A549 (cell line): ENCODE data around the gene GATAD1. TPM values are rescaled to one million over a fixed set of nuclear protein-coding genes. Genes with fewer than 3 reads are reported as not detected.

Experiments used
- ATAC-seq, 2 experiments: fragments of 200-7000 bp in 1 of 2; fragments of >200 bp in 1 of 2; cut with Nextera tagmentation in 1 of 2; cut with Tn5 transposase in 1 of 2; 3 replicates each; pipeline versions ENCODE4 v1.8.0 to v1.9.1; 2018 to 2020; ENCODE audit warnings: mild to moderate bottlenecking in 1 of 2, moderate library complexity in 1 of 2
- CTCF ChIA-PET: fragments of 300-600 bp; sonication (Branson Sonifier 250); formaldehyde crosslinking; extraction: SDS; loops from one replicate; lab custom pipeline; 2021; ENCODE audit warnings: antibody characterized with exemption, inconsistent platforms; lab: Yijun Ruan, JAX
- POLR2A ChIA-PET: fragments of 350-600 bp; formaldehyde crosslinking; extraction: SDS; loops from one replicate; lab custom pipeline; 2021; ENCODE audit warnings: antibody characterized with exemption, inconsistent platforms; lab: Yijun Ruan, JAX
- DNase-seq, 2 experiments: peaks; one replicate each; pipeline versions ENCODE4 v3.0.0 to v3.0.0-alpha.2; 2011 to 2016; ENCODE audit warnings: low read depth in 1 of 2, low spot score in 1 of 2
- FAIRE-seq: peaks from 2 replicates; lab custom pipeline; 2011; peaks lifted over from hg19 to GRCh38; lab: Jason Lieb, UNC
- H3K27ac ChIP-seq, 2 experiments: fragments of >200 bp; sonication (Bioruptor Twin); formaldehyde crosslinking; 3 replicates each; pipeline ENCODE4 v1.5.1; 2016 to 2017
- H3K4me1 ChIP-seq: fragments of >200 bp; sonication (Bioruptor Twin); formaldehyde crosslinking; 3 replicates; pipeline ENCODE4 v1.6.1; 2016
- H3K4me2 ChIP-seq: fragments of >200 bp; sonication (Bioruptor Twin); formaldehyde crosslinking; 3 replicates; pipeline ENCODE4 v1.6.1; 2016
- H3K4me3 ChIP-seq: fragments of >200 bp; sonication (Bioruptor Twin); formaldehyde crosslinking; 3 replicates; pipeline ENCODE4 v1.5.1; 2016
- H3K9me3 ChIP-seq: fragments of >200 bp; sonication (Bioruptor Twin); formaldehyde crosslinking; 3 replicates; pipeline ENCODE4 v1.6.1; 2016
- CEBPB ChIP-seq, 2 experiments: fragments of >200 bp in 1 of 2; sonication (Bioruptor Twin) in 1 of 2; formaldehyde crosslinking in 1 of 2; IDR thresholded peaks; 2 replicates each; pipeline ENCODE4 v1.6.1; 2012 to 2016
- CHD2 ChIP-seq: fragments of 150-350 bp; IDR thresholded peaks from 2 replicates; pipeline ENCODE4 v1.6.1; 2014; ENCODE audit warnings: low read length; ENCODE audit not compliant: partially characterized antibody
- CHD4 ChIP-seq: fragments of 200-600 bp; sonication (generic); IDR thresholded peaks from 2 replicates; pipeline ENCODE4 v1.6.1; 2016; ENCODE audit warnings: antibody characterized with exemption, mild to moderate bottlenecking, borderline replicate concordance
- FOXS1 ChIP-seq: fragments of 250-450 bp; sonication (Bioruptor Pico); IDR thresholded peaks from 2 replicates; pipeline ENCODE4 v1.5.0; 2020; ENCODE audit warnings: mild to moderate bottlenecking, moderate library complexity
- HDAC2 ChIP-seq: fragments of 200-600 bp; sonication (generic); IDR thresholded peaks from 2 replicates; pipeline ENCODE4 v1.6.1; 2016
- HES2 ChIP-seq: fragments of >200 bp; sonication (Bioruptor Twin); formaldehyde crosslinking; IDR thresholded peaks from 2 replicates; pipeline ENCODE4 v1.6.1; 2016
- HMGXB4 ChIP-seq: fragments of 250-450 bp; sonication (Bioruptor Pico); IDR thresholded peaks from 2 replicates; pipeline ENCODE4 v1.5.0; 2021; ENCODE audit warnings: mild to moderate bottlenecking, moderate library complexity, borderline replicate concordance
- HOXB13 ChIP-seq: fragments of 250-450 bp; sonication (Bioruptor Pico); IDR thresholded peaks from 2 replicates; pipeline ENCODE4 v1.5.0; 2020; ENCODE audit warnings: low read depth, mild to moderate bottlenecking, moderate library complexity
- JUN ChIP-seq, 2 experiments: fragments of >200 bp; sonication (Bioruptor Twin); formaldehyde crosslinking; IDR thresholded peaks; 2 replicates in 1 of 2; 3 replicates in 1 of 2; pipeline ENCODE4 v1.6.1; 2016 to 2017
- KDM5A ChIP-seq: fragments of 200-600 bp; sonication (generic); IDR thresholded peaks from 2 replicates; pipeline ENCODE4 v1.6.1; 2016; ENCODE audit warnings: antibody characterized with exemption, mild to moderate bottlenecking
- NFE2L2 ChIP-seq: fragments of 150-350 bp; conservative IDR thresholded peaks from 2 replicates; pipeline ENCODE4 v1.6.1; 2014; ENCODE audit warnings: low read length
- PHF8 ChIP-seq: fragments of 200-600 bp; sonication (generic); IDR thresholded peaks from 2 replicates; pipeline ENCODE4 v1.6.1; 2016; ENCODE audit warnings: low read depth, mild to moderate bottlenecking, antibody characterized with exemption, moderate library complexity, borderline replicate concordance
- POLR2A ChIP-seq: IDR thresholded peaks from 2 replicates; pipeline ENCODE4 v1.6.1; 2012; ENCODE audit warnings: mild to moderate bottlenecking, low read length
- RAD21 ChIP-seq, 2 experiments: fragments of >200 bp in 1 of 2; sonication (Bioruptor Twin) in 1 of 2; formaldehyde crosslinking in 1 of 2; IDR thresholded peaks in 1 of 2; conservative IDR thresholded peaks in 1 of 2; 2 replicates in 1 of 2; 3 replicates in 1 of 2; pipeline ENCODE4 v1.6.1; 2012 to 2018; ENCODE audit warnings: inconsistent platforms in 1 of 2
- RARB ChIP-seq: fragments of 250-450 bp; sonication (Bioruptor Pico); IDR thresholded peaks from 2 replicates; pipeline ENCODE4 v1.8.0; 2021; ENCODE audit warnings: mild to moderate bottlenecking, moderate library complexity
- RCOR1 ChIP-seq: fragments of 150-350 bp; IDR thresholded peaks from 2 replicates; pipeline ENCODE4 v1.6.1; 2014; ENCODE audit warnings: antibody characterized with exemption, low read length, low read depth
- TFCP2L1 ChIP-seq: fragments of 250-450 bp; sonication (Bioruptor Pico); IDR thresholded peaks from 2 replicates; pipeline ENCODE4 v1.5.0; 2021; ENCODE audit warnings: mild to moderate bottlenecking
- TP53 ChIP-seq: fragments of 250-450 bp; sonication (Bioruptor Pico); IDR thresholded peaks from 2 replicates; pipeline ENCODE4 v1.5.0; 2021; ENCODE audit warnings: mild to moderate bottlenecking, moderate library complexity
- USF2 ChIP-seq: fragments of 450-650 bp; IDR thresholded peaks from 2 replicates; pipeline ENCODE4 v1.6.1; 2014; ENCODE audit warnings: antibody characterized with exemption
- WGBS: methylation state at CpG from one replicate; pipeline ENCODE4 v1.1.6; 2017; ENCODE audit errors: missing lambda C conversion rate; 5-methylcytosine and 5-hydroxymethylcytosine counted together
- polyA minus RNA-seq: library from RNA; depleted of rRNA, polyadenylated mRNA; stranded (reverse); fragments of >200 nt; gene quantifications from 2 replicates; pipeline ENCODE4 v1.2.3, GENCODE V29; 2011; rRNA and poly(A)+ RNA removed
- polyA plus RNA-seq, 4 experiments: library from polyadenylated mRNA; depleted of rRNA in 3 of 4; stranded (reverse); fragments of >200 nt; fragmentation: RNase III in 1 of 4; extraction: RNeasy Plus Mini Kit Qiagen cat#74134 plus additional on column Dnase treatment in 1 of 4; gene quantifications; 2 replicates in 3 of 4; 3 replicates in 1 of 4; pipeline ENCODE4 v1.2.3, GENCODE V29; 2011 to 2017
- TF ChIP-seq, protein P1 (sequence below): IDR thresholded peaks from 2 replicates; pipeline ENCODE4 v1.6.1; 2012; ENCODE audit warnings: low read depth, borderline replicate concordance
- TF ChIP-seq, protein P2 (sequence below): fragments of >200 bp; sonication (Bioruptor Twin); formaldehyde crosslinking; IDR thresholded peaks from 3 replicates; pipeline ENCODE4 v1.6.1; 2016
- TF ChIP-seq, protein P3 (sequence below): IDR thresholded peaks from 2 replicates; pipeline ENCODE4 v1.6.1; 2012
- TF ChIP-seq, protein P4 (sequence below): fragments of 200-600 bp; sonication (generic); IDR thresholded peaks from 2 replicates; pipeline ENCODE4 v1.6.1; 2016; ENCODE audit warnings: antibody characterized with exemption, mild to moderate bottlenecking, moderate library complexity

The GATAD1 gene, protein sequence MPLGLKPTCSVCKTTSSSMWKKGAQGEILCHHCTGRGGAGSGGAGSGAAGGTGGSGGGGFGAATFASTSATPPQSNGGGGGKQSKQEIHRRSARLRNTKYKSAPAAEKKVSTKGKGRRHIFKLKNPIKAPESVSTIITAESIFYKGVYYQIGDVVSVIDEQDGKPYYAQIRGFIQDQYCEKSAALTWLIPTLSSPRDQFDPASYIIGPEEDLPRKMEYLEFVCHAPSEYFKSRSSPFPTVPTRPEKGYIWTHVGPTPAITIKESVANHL
- polyA plus RNA-seq (2011; rRNA removed) (35.7 and 38.5 TPM in 2 replicates), polyA plus RNA-seq (2017; fragmentation: RNase III; extraction: RNeasy Plus Mini Kit Qiagen cat#74134 plus additional on column Dnase treatment) (19.1 to 21.8 TPM (median 20.8 TPM) in 3 replicates), polyA minus RNA-seq (18.1 and 20.3 TPM in 2 replicates)
- polyA plus RNA-seq (2012; cell fraction: cytosol; rRNA removed): 9.2 and 11.4 TPM in 2 replicates
- 6.4 and 9.3 TPM in 2 replicates for polyA plus RNA-seq (2012; cell fraction: nucleus; rRNA removed)

- DNase-seq: peak; percentile 92 to 94
- FAIRE-seq: no peak
- peak within 1 kb of the TSS; percentile 98 to 100 for H3K27ac ChIP-seq
- peak within 1 kb of the TSS; percentile 89 for H3K4me3 ChIP-seq
- CTCF ChIA-PET: interaction anchor here (0.7 to 4.7 kb wide), 39 partner anchors 10 to 1395 kb away, joined by 3 to 98 read pairs (median 4); partner anchors contain the start of genes ANKIB1, KRIT1, LRRD1 and MTERF1
- H3K9me3 ChIP-seq: no peaks in the 10 kb centered on the region
- H3K4me1 ChIP-seq: peaks cover 15% of the 10 kb centered on the region
- POLR2A ChIA-PET: interaction anchor here (0.6 to 2.4 kb wide), 11 partner anchors 11 to 618 kb away, joined by 3 to 25 read pairs (median 4); partner anchors contain the start of genes AKAP9, ANKIB1, CYP51A1 and KRIT1
- ATAC-seq: peak; percentile 97 to 98
- peak within 1 kb of the TSS; percentile 93 for H3K4me2 ChIP-seq
- TF ChIP-seq JUN (IDR thresholded peaks at IDR 0.05) (peak; percentile 82 to 88), FOXS1 (CRISPR knock-in tag) (no peak), HOXB13 (CRISPR knock-in tag) (no peak), HMGXB4 (peak; percentile 80; the same call in 1 of the 2 replicates), RAD21 (conservative IDR thresholded peaks at IDR 0.05 in 1 of 2, IDR thresholded peaks at IDR 0.05 in 1 of 2) (no peak; a peak in 1 of 5 replicates), TP53 (0 out of 2 replicates have a peak, but pooled peaks have one; percentile 30), RCOR1 (no peak), PHF8 (peak; percentile 91), POLR2A (peak; percentile 76), TFCP2L1 (0 out of 2 replicates have a peak, but pooled peaks have one; percentile 57), USF2 (peak; percentile 52)
- TF ChIP-seq, protein P1, sequence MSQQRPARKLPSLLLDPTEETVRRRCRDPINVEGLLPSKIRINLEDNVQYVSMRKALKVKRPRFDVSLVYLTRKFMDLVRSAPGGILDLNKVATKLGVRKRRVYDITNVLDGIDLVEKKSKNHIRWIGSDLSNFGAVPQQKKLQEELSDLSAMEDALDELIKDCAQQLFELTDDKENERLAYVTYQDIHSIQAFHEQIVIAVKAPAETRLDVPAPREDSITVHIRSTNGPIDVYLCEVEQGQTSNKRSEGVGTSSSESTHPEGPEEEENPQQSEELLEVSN: no peak
- TF ChIP-seq, protein P2, sequence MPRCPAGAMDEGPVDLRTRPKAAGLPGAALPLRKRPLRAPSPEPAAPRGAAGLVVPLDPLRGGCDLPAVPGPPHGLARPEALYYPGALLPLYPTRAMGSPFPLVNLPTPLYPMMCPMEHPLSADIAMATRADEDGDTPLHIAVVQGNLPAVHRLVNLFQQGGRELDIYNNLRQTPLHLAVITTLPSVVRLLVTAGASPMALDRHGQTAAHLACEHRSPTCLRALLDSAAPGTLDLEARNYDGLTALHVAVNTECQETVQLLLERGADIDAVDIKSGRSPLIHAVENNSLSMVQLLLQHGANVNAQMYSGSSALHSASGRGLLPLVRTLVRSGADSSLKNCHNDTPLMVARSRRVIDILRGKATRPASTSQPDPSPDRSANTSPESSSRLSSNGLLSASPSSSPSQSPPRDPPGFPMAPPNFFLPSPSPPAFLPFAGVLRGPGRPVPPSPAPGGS: peak; percentile 88; the same call in 2 of the 3 replicates
- TF ChIP-seq, protein P3, sequence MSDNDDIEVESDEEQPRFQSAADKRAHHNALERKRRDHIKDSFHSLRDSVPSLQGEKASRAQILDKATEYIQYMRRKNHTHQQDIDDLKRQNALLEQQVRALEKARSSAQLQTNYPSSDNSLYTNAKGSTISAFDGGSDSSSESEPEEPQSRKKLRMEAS: peak; percentile 54
- TF ChIP-seq, all 56 proteins: peak for 9
- WGBS: 3% methylated on average over 37 of the region's 87 CpGs
Observed at GRCh38 chr7:92447345-92448204, at the start of gene GATAD1. GATAD1 (plus strand) TSS chr7:92447482; CDS start chr7:92447730, 248 bp downstream.

DNA sequence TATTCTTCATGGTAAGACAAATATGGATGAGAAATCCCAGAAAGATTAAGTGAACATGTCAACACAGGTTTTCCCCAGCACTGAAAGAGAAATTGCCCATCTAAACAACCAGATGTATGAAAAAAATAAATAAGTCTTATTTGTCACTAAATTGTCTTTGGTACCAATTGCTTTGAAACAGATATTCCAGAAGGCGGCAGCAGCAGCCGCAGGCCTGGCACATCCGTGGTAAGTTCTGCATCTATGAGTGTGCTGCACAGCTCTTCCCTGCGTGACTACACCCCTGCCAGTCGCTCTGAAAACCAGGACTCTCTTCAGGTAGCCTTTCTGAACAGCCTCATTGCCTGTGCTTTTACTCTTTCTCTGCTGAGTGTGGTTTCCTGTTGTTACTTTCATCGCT, 49.7 kb upstream of the GATAD1 start:
- no peak for DNase-seq
- WGBS: 88% methylated on average over 6 of the region's 6 CpGs
- Histone ChIP-seq H3K9me3 (no peaks in the 10 kb centered on the region), H3K4me1 (no peaks in the 10 kb centered on the region), H3K4me3 (no peak overlapping the region), H3K27ac (no peak overlapping the region), H3K4me2 (no peak overlapping the region)
- no peak for ATAC-seq
- POLR2A ChIA-PET: no interaction called here
- CTCF ChIA-PET: no interaction called here
- no peak for FAIRE-seq
- TF ChIP-seq, protein P2: no peak
- no peak for TF ChIP-seq RARB (CRISPR knock-in tag)
- TF ChIP-seq, protein P4, sequence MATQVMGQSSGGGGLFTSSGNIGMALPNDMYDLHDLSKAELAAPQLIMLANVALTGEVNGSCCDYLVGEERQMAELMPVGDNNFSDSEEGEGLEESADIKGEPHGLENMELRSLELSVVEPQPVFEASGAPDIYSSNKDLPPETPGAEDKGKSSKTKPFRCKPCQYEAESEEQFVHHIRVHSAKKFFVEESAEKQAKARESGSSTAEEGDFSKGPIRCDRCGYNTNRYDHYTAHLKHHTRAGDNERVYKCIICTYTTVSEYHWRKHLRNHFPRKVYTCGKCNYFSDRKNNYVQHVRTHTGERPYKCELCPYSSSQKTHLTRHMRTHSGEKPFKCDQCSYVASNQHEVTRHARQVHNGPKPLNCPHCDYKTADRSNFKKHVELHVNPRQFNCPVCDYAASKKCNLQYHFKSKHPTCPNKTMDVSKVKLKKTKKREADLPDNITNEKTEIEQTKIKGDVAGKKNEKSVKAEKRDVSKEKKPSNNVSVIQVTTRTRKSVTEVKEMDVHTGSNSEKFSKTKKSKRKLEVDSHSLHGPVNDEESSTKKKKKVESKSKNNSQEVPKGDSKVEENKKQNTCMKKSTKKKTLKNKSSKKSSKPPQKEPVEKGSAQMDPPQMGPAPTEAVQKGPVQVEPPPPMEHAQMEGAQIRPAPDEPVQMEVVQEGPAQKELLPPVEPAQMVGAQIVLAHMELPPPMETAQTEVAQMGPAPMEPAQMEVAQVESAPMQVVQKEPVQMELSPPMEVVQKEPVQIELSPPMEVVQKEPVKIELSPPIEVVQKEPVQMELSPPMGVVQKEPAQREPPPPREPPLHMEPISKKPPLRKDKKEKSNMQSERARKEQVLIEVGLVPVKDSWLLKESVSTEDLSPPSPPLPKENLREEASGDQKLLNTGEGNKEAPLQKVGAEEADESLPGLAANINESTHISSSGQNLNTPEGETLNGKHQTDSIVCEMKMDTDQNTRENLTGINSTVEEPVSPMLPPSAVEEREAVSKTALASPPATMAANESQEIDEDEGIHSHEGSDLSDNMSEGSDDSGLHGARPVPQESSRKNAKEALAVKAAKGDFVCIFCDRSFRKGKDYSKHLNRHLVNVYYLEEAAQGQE: no peak
- no peak for TF ChIP-seq RAD21 (conservative IDR thresholded peaks at IDR 0.05 in 1 of 2, IDR thresholded peaks at IDR 0.05 in 1 of 2)
- no peak for TF ChIP-seq CHD2
- TF ChIP-seq CHD4: no peak
- no peak for TF ChIP-seq CEBPB (IDR thresholded peaks at IDR 0.05)
- TF ChIP-seq KDM5A: no peak
- TF ChIP-seq HES2: no peak
- no peak for TF ChIP-seq NFE2L2
- no peak for TF ChIP-seq HDAC2
